Suprapubic skin (tissue), 3 donors: ENCODE measurements around the gene MTRR.

Experiments
- POLR2A ChIP-seq, 2 donors: fragments of 450-650 bp; IDR thresholded peaks; one replicate each; pipeline ENCODE4 v1.6.1; 2017; ENCODE audit warnings: antibody characterized with exemption in 2 of 2, mild to moderate bottlenecking in 2 of 2, moderate library complexity in 2 of 2
- TF ChIP-seq, protein P1 (sequence below), 2 donors: fragments of 200-600 bp in 1 of 2; fragments of 450-650 bp in 1 of 2; sonication (generic) in 1 of 2; IDR thresholded peaks; one replicate each; pipeline ENCODE4 v1.5.1; 2016 to 2019; ENCODE audit warnings: antibody characterized with exemption in 2 of 2, mild to moderate bottlenecking in 1 of 2, moderate library complexity in 1 of 2

DNA sequence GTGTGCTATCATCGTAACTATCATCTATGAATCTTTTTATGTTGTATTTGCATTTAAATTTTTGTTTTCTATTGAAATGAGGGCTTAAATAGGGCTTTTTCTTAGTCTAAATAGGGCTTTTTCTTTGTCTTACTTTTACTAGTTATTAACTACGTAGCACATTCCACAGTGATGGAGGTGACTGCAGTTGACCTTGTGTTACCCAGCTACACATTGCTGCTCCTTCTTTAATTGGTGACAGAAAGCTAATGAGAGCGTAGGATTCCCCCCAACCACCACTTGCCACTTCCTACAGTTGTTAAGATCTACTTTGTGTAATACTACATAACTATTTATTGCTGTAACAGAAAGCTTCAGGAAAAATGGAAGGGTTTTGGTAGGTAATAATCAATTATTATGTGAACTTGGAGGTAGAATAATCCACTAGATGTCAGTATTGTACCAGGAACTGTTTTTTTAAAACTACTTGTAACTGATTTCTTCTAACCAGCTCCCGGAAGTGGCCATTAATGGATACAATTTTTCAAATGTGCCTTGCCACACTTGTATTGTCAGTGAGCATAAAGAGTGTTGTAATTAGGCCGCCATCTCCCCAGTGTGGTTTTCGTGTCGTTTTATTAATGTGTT is 18.0 kb downstream of the MTRR start:
- TF ChIP-seq, protein P1, sequence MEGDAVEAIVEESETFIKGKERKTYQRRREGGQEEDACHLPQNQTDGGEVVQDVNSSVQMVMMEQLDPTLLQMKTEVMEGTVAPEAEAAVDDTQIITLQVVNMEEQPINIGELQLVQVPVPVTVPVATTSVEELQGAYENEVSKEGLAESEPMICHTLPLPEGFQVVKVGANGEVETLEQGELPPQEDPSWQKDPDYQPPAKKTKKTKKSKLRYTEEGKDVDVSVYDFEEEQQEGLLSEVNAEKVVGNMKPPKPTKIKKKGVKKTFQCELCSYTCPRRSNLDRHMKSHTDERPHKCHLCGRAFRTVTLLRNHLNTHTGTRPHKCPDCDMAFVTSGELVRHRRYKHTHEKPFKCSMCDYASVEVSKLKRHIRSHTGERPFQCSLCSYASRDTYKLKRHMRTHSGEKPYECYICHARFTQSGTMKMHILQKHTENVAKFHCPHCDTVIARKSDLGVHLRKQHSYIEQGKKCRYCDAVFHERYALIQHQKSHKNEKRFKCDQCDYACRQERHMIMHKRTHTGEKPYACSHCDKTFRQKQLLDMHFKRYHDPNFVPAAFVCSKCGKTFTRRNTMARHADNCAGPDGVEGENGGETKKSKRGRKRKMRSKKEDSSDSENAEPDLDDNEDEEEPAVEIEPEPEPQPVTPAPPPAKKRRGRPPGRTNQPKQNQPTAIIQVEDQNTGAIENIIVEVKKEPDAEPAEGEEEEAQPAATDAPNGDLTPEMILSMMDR (IDR thresholded peaks at IDR 0.05): peak in 1 of 2 donors; percentile 24
- TF ChIP-seq POLR2A (IDR thresholded peaks at IDR 0.05): no peak
